22Rv1 (cell line): Measurements from ENCODE around the gene CEP19.

Source experiments
- H3K27ac ChIP-seq: fragments of 450-650 bp; 2 replicates; pipeline ENCODE4 v1.5.1; 2017
- CTCF ChIP-seq: fragments of 450-650 bp; IDR thresholded peaks from 2 replicates; pipeline ENCODE4 v1.5.1; 2017; ENCODE audit warnings: mild to moderate bottlenecking
- ZFX ChIP-seq: fragments of 450-650 bp; IDR thresholded peaks from 2 replicates; pipeline ENCODE4 v1.6.1; 2017; ENCODE audit warnings: antibody characterized with exemption, borderline replicate concordance

The CEP19 gene

GRCh38 chr3:196661400-196661799 lies 50.6 kb downstream of the CEP19 start:
- TF ChIP-seq CTCF (no peak), ZFX (no peak)
- H3K27ac ChIP-seq, result no peak overlapping the region

DNA sequence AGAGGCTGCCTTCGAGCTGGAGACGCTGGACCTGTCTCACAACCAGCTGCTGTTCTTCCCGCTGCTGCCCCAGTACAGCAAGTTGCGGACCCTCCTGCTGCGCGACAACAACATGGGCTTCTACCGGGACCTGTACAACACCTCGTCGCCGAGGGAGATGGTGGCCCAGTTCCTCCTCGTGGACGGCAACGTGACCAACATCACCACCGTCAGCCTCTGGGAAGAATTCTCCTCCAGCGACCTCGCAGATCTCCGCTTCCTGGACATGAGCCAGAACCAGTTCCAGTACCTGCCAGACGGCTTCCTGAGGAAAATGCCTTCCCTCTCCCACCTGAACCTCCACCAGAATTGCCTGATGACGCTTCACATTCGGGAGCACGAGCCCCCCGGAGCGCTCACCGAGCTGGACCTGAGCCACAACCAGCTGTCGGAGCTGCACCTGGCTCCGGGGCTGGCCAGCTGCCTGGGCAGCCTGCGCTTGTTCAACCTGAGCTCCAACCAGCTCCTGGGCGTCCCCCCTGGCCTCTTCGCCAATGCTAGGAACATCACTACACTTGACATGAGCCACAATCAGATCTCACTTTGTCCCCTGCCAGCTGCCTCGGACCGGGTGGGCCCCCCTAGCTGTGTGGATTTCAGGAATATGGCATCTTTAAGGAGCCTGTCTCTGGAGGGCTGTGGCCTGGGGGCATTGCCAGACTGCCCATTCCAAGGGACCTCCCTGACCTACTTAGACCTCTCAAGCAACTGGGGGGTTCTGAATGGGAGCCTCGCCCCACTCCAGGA lies 51.5 kb downstream of the CEP19 start:
- no peak for TF ChIP-seq ZFX
- no peak overlapping the region for H3K27ac ChIP-seq

DNA sequence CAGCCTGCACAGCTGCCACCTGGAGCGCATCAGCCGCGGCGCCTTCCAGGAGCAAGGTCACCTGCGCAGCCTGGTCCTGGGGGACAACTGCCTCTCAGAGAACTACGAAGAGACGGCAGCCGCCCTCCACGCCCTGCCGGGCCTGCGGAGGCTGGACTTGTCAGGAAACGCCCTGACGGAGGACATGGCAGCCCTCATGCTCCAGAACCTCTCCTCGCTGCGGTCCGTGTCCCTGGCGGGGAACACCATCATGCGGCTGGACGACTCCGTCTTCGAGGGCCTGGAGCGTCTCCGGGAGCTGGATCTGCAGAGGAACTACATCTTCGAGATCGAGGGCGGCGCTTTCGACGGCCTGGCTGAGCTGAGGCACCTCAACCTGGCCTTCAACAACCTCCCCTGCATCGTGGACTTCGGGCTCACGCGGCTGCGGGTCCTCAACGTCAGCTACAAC lies 52.1 kb downstream of the CEP19 start:
- no peak overlapping the region for H3K27ac ChIP-seq
- TF ChIP-seq ZFX (no peak), CTCF (no peak)
